Endothelial cell of umbilical vein (primary cell): Measurements from ENCODE around the gene GALNT9. TPM values are rescaled to one million over a fixed set of nuclear protein-coding genes. Genes with fewer than 3 reads are reported as not detected.

Experiments
- BruUV-seq: library from RNA; stranded (reverse); fragments of 400-500 nt; replicated peaks from 2 replicates; lab custom pipeline; 2021; lab: Mats Ljungman, UMichigan
- CTCF ChIA-PET: fragments of 300-600, 350-600 bp; sonication (Branson Sonifier 250); formaldehyde crosslinking; loops from one replicate; lab custom pipeline; 2021; ENCODE audit warnings: antibody characterized with exemption, inconsistent platforms; lab: Charles Lee
- POLR2A ChIA-PET: fragments of 300-600, 350-600 bp; sonication (Branson Sonifier 250); formaldehyde crosslinking; loops from one replicate; lab custom pipeline; 2021; ENCODE audit warnings: antibody characterized with exemption, inconsistent platforms; lab: Charles Lee
- DNase-seq: peaks from one replicate; pipeline ENCODE4 v3.0.0-alpha.2; 2011; ENCODE audit warnings: low read depth, low spot score
- FAIRE-seq: peaks from 2 replicates; lab custom pipeline; 2011; peaks lifted over from hg19 to GRCh38; lab: Jason Lieb, UNC
- H2AFZ ChIP-seq: 2 replicates; pipeline ENCODE4 v1.6.0; 2012; ENCODE audit warnings: low read depth, low read length, control low read depth, inconsistent platforms
- H3K27ac ChIP-seq: 2 replicates; pipeline ENCODE4 v1.5.1; 2011; ENCODE audit warnings: low read depth, mild to moderate bottlenecking, control low read depth, low read length, moderate library complexity; ENCODE audit not compliant: insufficient read depth
- H3K27me3 ChIP-seq, 2 experiments: 2 replicates each; pipeline versions ENCODE4 v1.6.0 to v1.6.1; 2011; ENCODE audit warnings: low read length in 2 of 2, mixed read lengths in 1 of 2; ENCODE audit not compliant: control insufficient read depth in 2 of 2, insufficient read depth in 2 of 2
- H3K36me3 ChIP-seq, 2 experiments: 2 replicates in 1 of 2; 3 replicates in 1 of 2; pipeline ENCODE4 v1.5.1; 2011; ENCODE audit warnings: low read length in 2 of 2, mild to moderate bottlenecking in 1 of 2, moderate library complexity in 1 of 2; ENCODE audit not compliant: control insufficient read depth in 2 of 2, insufficient read depth in 2 of 2; ENCODE audit errors: extremely low read depth in 1 of 2
- H3K4me1 ChIP-seq: 3 replicates; pipeline ENCODE4 v1.5.1; 2011; ENCODE audit warnings: mild to moderate bottlenecking, low read length; ENCODE audit not compliant: control insufficient read depth, insufficient read depth; ENCODE audit errors: extremely low read depth
- H3K4me2 ChIP-seq: 2 replicates; pipeline ENCODE4 v1.6.1; 2011; ENCODE audit warnings: low read length, control low read depth, mixed read lengths; ENCODE audit not compliant: insufficient read depth
- H3K4me3 ChIP-seq, 3 experiments: fragments of 200-600 bp in 1 of 3; sonication (generic), shearing (Covaris generic) in 1 of 3; replicated peaks in 1 of 3; 2 replicates each; pipeline ENCODE4 v1.5.1; 2011 to 2016; ENCODE audit warnings: control low read depth in 3 of 3, low read length in 3 of 3, mild to moderate bottlenecking in 2 of 3, inconsistent platforms in 1 of 3, low read depth in 1 of 3, moderate library complexity in 1 of 3; ENCODE audit not compliant: insufficient read depth in 1 of 3
- H3K79me2 ChIP-seq: 2 replicates; pipeline ENCODE4 v1.6.0; 2012; ENCODE audit warnings: low read length, inconsistent platforms; ENCODE audit not compliant: control insufficient read depth, insufficient read depth
- H3K9ac ChIP-seq: replicated peaks from 2 replicates; pipeline ENCODE3; 2011; ENCODE audit warnings: low read length, control low read depth; ENCODE audit not compliant: insufficient read depth; ENCODE audit errors: extremely low read depth
- H3K9me1 ChIP-seq: replicated peaks from 3 replicates; pipeline ENCODE4 v1.6.0; 2011; ENCODE audit warnings: mild to moderate bottlenecking, low read length; ENCODE audit not compliant: control insufficient read depth, insufficient read depth; ENCODE audit errors: extremely low read depth
- H3K9me3 ChIP-seq: replicated peaks from 2 replicates; pipeline ENCODE4 v1.5.1; 2012; ENCODE audit warnings: low read length, inconsistent platforms; ENCODE audit not compliant: control insufficient read depth, insufficient read depth
- H4K20me1 ChIP-seq: replicated peaks from 2 replicates; pipeline ENCODE3; 2011; ENCODE audit warnings: mild to moderate bottlenecking, low read length; ENCODE audit not compliant: control insufficient read depth, insufficient read depth; ENCODE audit errors: extremely low read depth
- CTCF ChIP-seq, 2 donors: IDR thresholded peaks; 1 replicate in 1 of 2; 2 replicates in 1 of 2; pipeline ENCODE4 v1.5.1; 2011; ENCODE audit warnings: low read length in 2 of 2, mild to moderate bottlenecking in 2 of 2, moderate library complexity in 2 of 2, control low read depth in 1 of 2, inconsistent platforms in 1 of 2, low read depth in 1 of 2; ENCODE audit not compliant: insufficient read depth in 1 of 2; ENCODE audit errors: extremely low read depth in 1 of 2
- EZH2 ChIP-seq: IDR thresholded peaks from 2 replicates; pipeline ENCODE4 v1.6.1; 2012; ENCODE audit warnings: borderline replicate concordance, low read depth, mild to moderate bottlenecking, moderate library complexity, low read length, inconsistent platforms; ENCODE audit not compliant: severe bottlenecking
- FOS ChIP-seq: IDR thresholded peaks from 2 replicates; pipeline ENCODE4 v1.6.1; 2011; ENCODE audit warnings: mild to moderate bottlenecking, low read length, moderate library complexity, borderline replicate concordance; ENCODE audit not compliant: insufficient read depth
- GATA2 ChIP-seq: IDR thresholded peaks from 2 replicates; pipeline ENCODE4 v1.7.0; 2011; ENCODE audit warnings: low read depth, mild to moderate bottlenecking, moderate library complexity, mixed read lengths, low read length; ENCODE audit not compliant: insufficient read length, insufficient read depth
- JUN ChIP-seq: IDR thresholded peaks from 2 replicates; pipeline ENCODE4 v1.6.1; 2011; ENCODE audit warnings: borderline replicate concordance, low read depth; ENCODE audit not compliant: insufficient read length, insufficient read depth
- MAX ChIP-seq: IDR thresholded peaks from 2 replicates; pipeline ENCODE4 v1.6.1; 2011; ENCODE audit not compliant: insufficient read depth, insufficient read length
- MYC ChIP-seq: IDR thresholded peaks from one replicate; pipeline ENCODE4 v1.6.1; 2011; ENCODE audit warnings: mild to moderate bottlenecking, low read depth, low read length
- POLR2A ChIP-seq: IDR thresholded peaks from 2 replicates; pipeline ENCODE4 v1.6.1; 2012; ENCODE audit warnings: low read depth, mild to moderate bottlenecking, control low read depth, low read length
- POLR2AphosphoS5 ChIP-seq: IDR thresholded peaks from 2 replicates; pipeline ENCODE4 v1.6.1; 2012; ENCODE audit warnings: low read depth, mild to moderate bottlenecking, control low read depth, low read length, moderate library complexity; ENCODE audit not compliant: insufficient read depth
- dilution Hi-C: fragments of 300-500 bp; cut with MboI; formaldehyde crosslinking; loops from one replicate; pipeline ENCODE4 v1.15.0; 2019; ENCODE audit warnings: low sequenced_read_pairs; ENCODE audit not compliant: extremely low pct_ligation_motif_present
- intact Hi-C: fragments of 100-400 bp; cut with micrococcal nuclease; formaldehyde crosslinking; loops from one replicate; pipeline ENCODE4 v1.10.0; 2022
- polyA plus RNA-seq, 4 experiments: library from polyadenylated mRNA; depleted of rRNA in 3 of 4; stranded (reverse) in 3 of 4; unstranded in 1 of 4; fragments of >200 nt; gene quantifications; 2 replicates each; pipeline versions ENCODE4 v1.2.1 to v1.2.3, GENCODE V29; 2011 to 2012; ENCODE audit warnings: missing spikeins in 1 of 4
- total RNA-seq: library from RNA; stranded (reverse); gene quantifications from 2 replicates; pipeline ENCODE4 v1.2.3, GENCODE V29; 2021

The GALNT9 gene
- total and polyA plus RNA-seq, 2 donors (not counting 3 experiments of a cell fraction or from before 2014, with no cell fraction given), result 0.14 to 0.73 TPM

GRCh38 chr12:132217371-132217770 is 112.0 kb downstream of the GALNT9 start:
- no peaks in the 10 kb centered on the region for H3K36me3 ChIP-seq
- intact Hi-C loops (no loop called here), dilution Hi-C loops (no loop called here)
- no peaks in the 10 kb centered on the region for H3K9me1 ChIP-seq
- CTCF ChIA-PET, result no interaction called here
- no peak overlapping the region for H2AFZ ChIP-seq
- H3K4me2 ChIP-seq, result no peak overlapping the region
- POLR2A ChIA-PET, result no interaction called here
- no peak overlapping the region for H3K9ac ChIP-seq
- no peak overlapping the region for H3K27ac ChIP-seq
- H3K9me3 ChIP-seq, result no peaks in the 10 kb centered on the region
- TF ChIP-seq JUN (no peak), POLR2A (no peak), CTCF (IDR thresholded peaks at IDR 0.05; ENCODE audit: extremely low read depth in 1 of 2, insufficient read depth in 1 of 2, low read depth in 1 of 2, low read length in 2 of 2) (no peak), FOS (no peak), GATA2 (no peak), POLR2AphosphoS5 (no peak), MYC (no peak), MAX (no peak), EZH2 (no peak)
- no peak overlapping the region for H3K4me3 ChIP-seq
- H3K27me3 ChIP-seq, result no peaks in the 10 kb centered on the region
- DNase-seq, result no peak
- no peak for FAIRE-seq
- BruUV-seq, result no TSS peak
- no peaks in the 10 kb centered on the region for H3K4me1 ChIP-seq
- H4K20me1 ChIP-seq, result no peaks in the 10 kb centered on the region
- no peaks in the 10 kb centered on the region for H3K79me2 ChIP-seq
